H9 (cell line): ENCODE results near the gene TDRD9. TPM values are rescaled to one million over a fixed set of nuclear protein-coding genes. Genes with fewer than 3 reads are reported as not detected.

ENCODE experiments used
- DNase-seq: peaks from one replicate; pipeline ENCODE4 v3.0.0-alpha.2; 2017
- H2AFZ ChIP-seq: one replicate; pipeline ENCODE4 v1.6.1; 2013; ENCODE audit warnings: mild to moderate bottlenecking, low read length, control low read depth, moderate library complexity
- H2AK5ac ChIP-seq: 2 replicates; pipeline ENCODE4 v1.6.1; 2013; ENCODE audit warnings: low read length, control low read depth, mixed read lengths; ENCODE audit not compliant: insufficient read length
- H2BK120ac ChIP-seq: one replicate; pipeline ENCODE4 v1.6.1; 2013; ENCODE audit warnings: low read depth, mild to moderate bottlenecking, low read length, control low read depth, inconsistent platforms; ENCODE audit not compliant: poor library complexity, severe bottlenecking
- H2BK12ac ChIP-seq: 2 replicates; pipeline ENCODE4 v1.6.1; 2013; ENCODE audit warnings: low read length, control low read depth, mixed read lengths, low read depth; ENCODE audit not compliant: insufficient read length
- H2BK15ac ChIP-seq: 2 replicates; pipeline ENCODE4 v1.6.1; 2013; ENCODE audit warnings: low read depth, low read length, control low read depth
- H2BK20ac ChIP-seq: one replicate; pipeline ENCODE4 v1.6.1; 2013; ENCODE audit warnings: low read depth, mild to moderate bottlenecking, low read length, control low read depth, inconsistent platforms; ENCODE audit not compliant: poor library complexity, severe bottlenecking
- H2BK5ac ChIP-seq: 2 replicates; pipeline ENCODE4 v1.6.1; 2013; ENCODE audit warnings: low read length, control low read depth, mixed read lengths; ENCODE audit not compliant: insufficient read length
- H3K14ac ChIP-seq: 2 replicates; pipeline ENCODE4 v1.6.1; 2013; ENCODE audit warnings: low read length, control low read depth; ENCODE audit not compliant: insufficient read depth
- H3K18ac ChIP-seq: 2 replicates; pipeline ENCODE4 v1.6.1; 2013; ENCODE audit warnings: low read depth, mild to moderate bottlenecking, mixed read lengths, low read length, control low read depth; ENCODE audit not compliant: insufficient read length
- H3K23ac ChIP-seq: 2 replicates; pipeline ENCODE4 v1.6.1; 2013; ENCODE audit warnings: low read length, control low read depth, mixed read lengths, low read depth; ENCODE audit not compliant: insufficient read length
- H3K23me2 ChIP-seq: 2 replicates; pipeline ENCODE4 v1.6.1; 2013; ENCODE audit warnings: low read depth, mild to moderate bottlenecking, mixed read lengths, low read length, control low read depth; ENCODE audit not compliant: insufficient read length, poor library complexity, severe bottlenecking
- H3K27ac ChIP-seq: 2 replicates; pipeline ENCODE4 v1.5.1; 2013; ENCODE audit warnings: low read length, control low read depth, mixed read lengths, low read depth; ENCODE audit not compliant: insufficient read length
- H3K27me3 ChIP-seq: 2 replicates; pipeline ENCODE4 v1.6.1; 2013; ENCODE audit warnings: low read length, control low read depth, inconsistent platforms; ENCODE audit not compliant: insufficient read depth
- H3K4ac ChIP-seq: 2 replicates; pipeline ENCODE4 v1.6.1; 2013; ENCODE audit warnings: low read depth, mild to moderate bottlenecking, control low read depth, inconsistent platforms, low read length, moderate library complexity
- H3K4me1 ChIP-seq: 2 replicates; pipeline ENCODE4 v1.6.1; 2013; ENCODE audit warnings: low read length, control low read depth, inconsistent platforms; ENCODE audit not compliant: insufficient read depth
- H3K4me2 ChIP-seq: 2 replicates; pipeline ENCODE4 v1.6.1; 2013; ENCODE audit warnings: low read length, control low read depth, mixed read lengths; ENCODE audit not compliant: insufficient read length, insufficient read depth
- H3K56ac ChIP-seq: 2 replicates; pipeline ENCODE4 v1.6.1; 2013; ENCODE audit warnings: low read depth, mild to moderate bottlenecking, mixed read lengths, low read length, control low read depth; ENCODE audit not compliant: insufficient read length
- H3K79me1 ChIP-seq: 2 replicates; pipeline ENCODE4 v1.6.1; 2013; ENCODE audit warnings: low read depth, mild to moderate bottlenecking, moderate library complexity, low read length, control low read depth, inconsistent platforms; ENCODE audit not compliant: insufficient read depth, poor library complexity, severe bottlenecking
- H3K79me2 ChIP-seq: 2 replicates; pipeline ENCODE4 v1.6.1; 2013; ENCODE audit warnings: low read length, control low read depth, inconsistent platforms; ENCODE audit not compliant: insufficient read depth
- H3K9ac ChIP-seq: 2 replicates; pipeline ENCODE4 v1.6.1; 2013; ENCODE audit warnings: low read length, control low read depth, mixed read lengths; ENCODE audit not compliant: insufficient read length; ENCODE audit errors: extremely low read depth
- H3K9me3 ChIP-seq: one replicate; pipeline ENCODE4 v1.6.1; 2013; ENCODE audit warnings: low read depth, low read length, inconsistent platforms; ENCODE audit not compliant: control insufficient read depth
- H3T11ph ChIP-seq: one replicate; pipeline ENCODE4 v1.6.1; 2013; ENCODE audit warnings: mild to moderate bottlenecking, low read length, control low read depth, inconsistent platforms
- H4K20me1 ChIP-seq: one replicate; pipeline ENCODE4 v1.6.1; 2013; ENCODE audit not compliant: control insufficient read depth, insufficient read length, insufficient read depth
- H4K5ac ChIP-seq: 2 replicates; pipeline ENCODE4 v1.6.1; 2013; ENCODE audit warnings: low read depth, mild to moderate bottlenecking, mixed read lengths, low read length, control low read depth; ENCODE audit not compliant: insufficient read length
- H4K8ac ChIP-seq: replicated peaks from 2 replicates; pipeline ENCODE4 v1.6.1; 2013; ENCODE audit warnings: low read length, control low read depth, mixed read lengths, low read depth; ENCODE audit not compliant: insufficient read length
- H4K91ac ChIP-seq: 2 replicates; pipeline ENCODE4 v1.6.1; 2013; ENCODE audit warnings: low read depth, mild to moderate bottlenecking, moderate library complexity, mixed read lengths, low read length, control low read depth; ENCODE audit not compliant: insufficient read length
- H3K27ac Mint-ChIP-seq, 3 experiments: 2 replicates in 2 of 3; 3 replicates in 1 of 3; pipeline ENCODE4 v1.8.0; 2020 to 2021; ENCODE audit warnings: mixed read lengths in 3 of 3, mild to moderate bottlenecking in 1 of 3, moderate library complexity in 1 of 3
- H3K27me3 Mint-ChIP-seq: 2 replicates; pipeline ENCODE4 v1.8.0; 2021; ENCODE audit warnings: low read depth, mild to moderate bottlenecking, moderate library complexity, mixed read lengths
- H3K36me3 Mint-ChIP-seq, 3 experiments: 2 replicates in 2 of 3; 3 replicates in 1 of 3; pipeline ENCODE4 v1.8.0; 2020 to 2021; ENCODE audit warnings: low read depth in 3 of 3, mixed read lengths in 3 of 3; ENCODE audit not compliant: insufficient read depth in 1 of 3
- H3K4me1 Mint-ChIP-seq, 2 experiments: 2 replicates each; pipeline ENCODE4 v1.8.0; 2020; ENCODE audit warnings: mixed read lengths in 2 of 2
- H3K4me3 Mint-ChIP-seq, 2 experiments: 2 replicates in 1 of 2; 3 replicates in 1 of 2; pipeline ENCODE4 v1.8.0; 2020 to 2021; ENCODE audit warnings: mild to moderate bottlenecking in 2 of 2, mixed read lengths in 2 of 2, moderate library complexity in 1 of 2
- H3K9me3 Mint-ChIP-seq, 2 experiments: 2 replicates in 1 of 2; 3 replicates in 1 of 2; pipeline ENCODE4 v1.8.0; 2020; ENCODE audit warnings: mild to moderate bottlenecking in 2 of 2, mixed read lengths in 2 of 2, moderate library complexity in 1 of 2
- CTCF ChIP-seq: fragments of 200-600 bp; sonication (generic); conservative IDR thresholded peaks from 3 replicates; pipeline ENCODE4 v1.8.0; 2021; ENCODE audit warnings: antibody characterized with exemption, mild to moderate bottlenecking
- WGBS: extraction: QIAGEN DNeasy Blood & Tissue Kit; methylation state at CpG from one replicate; pipeline ENCODE4 v1.1.7; 2013; ENCODE audit warnings: missing lambda C conversion rate, low lambda C conversion rate, mixed read lengths; ENCODE audit not compliant: insufficient read length; ENCODE audit errors: extremely low coverage; 5-methylcytosine and 5-hydroxymethylcytosine counted together
- total RNA-seq: library from RNA; stranded (reverse); gene quantifications from 2 replicates; pipeline ENCODE4 v1.2.1, GENCODE V29; 2021

The TDRD9 gene
- total RNA-seq, 1 experiment from 2014 or later, result not detected

- H3K18ac ChIP-seq, result no peak overlapping the region
- H3K27ac ChIP-seq, result no peak overlapping the region
- no peak overlapping the region for H3K9ac ChIP-seq
- H3K79me2 ChIP-seq, result no peaks in the 10 kb centered on the region
- peak overlapping the region in 1 of 2 experiments; percentile 58; a peak in 1 of 5 replicates for H3K4me3 Mint-ChIP-seq
- H3K27me3 Mint-ChIP-seq, result no peaks in the 10 kb centered on the region
- no peak overlapping the region for H2BK5ac ChIP-seq
- H2AK5ac ChIP-seq, result no peak overlapping the region
- H3K36me3 Mint-ChIP-seq, result no peaks in the 10 kb centered on the region
- no peak overlapping the region for H2BK20ac ChIP-seq
- no peak for DNase-seq
- no peak overlapping the region for H3K23ac ChIP-seq
- no peak overlapping the region for H2BK15ac ChIP-seq
- no peaks in the 10 kb centered on the region for H3K79me1 ChIP-seq
- H4K20me1 ChIP-seq, result no peaks in the 10 kb centered on the region
- no peaks in the 10 kb centered on the region for H3K9me3 Mint-ChIP-seq
- H3K9me3 ChIP-seq, result no peaks in the 10 kb centered on the region
- H4K5ac ChIP-seq, result no peak overlapping the region
- no peak overlapping the region for H2BK12ac ChIP-seq
- no peak overlapping the region for H3K4ac ChIP-seq
- H3K4me2 ChIP-seq, result no peak overlapping the region
- peaks cover 14 to 16% of the 10 kb centered on the region in 2 experiments for H3K4me1 Mint-ChIP-seq
- no peak for TF ChIP-seq CTCF
- H3K27me3 ChIP-seq, result no peaks in the 10 kb centered on the region
- H4K91ac ChIP-seq, result no peak overlapping the region
- no peak overlapping the region for H4K8ac ChIP-seq
- H3K14ac ChIP-seq, result no peak overlapping the region
- no peak overlapping the region for H2AFZ ChIP-seq
- no peak overlapping the region for H3K56ac ChIP-seq
- no peak overlapping the region for H3T11ph ChIP-seq
- WGBS, result no CpG with 5 or more reads among the region's 23 CpGs
- no peak overlapping the region for H2BK120ac ChIP-seq
- no peaks in the 10 kb centered on the region for H3K23me2 ChIP-seq
- peaks cover 3% of the 10 kb centered on the region; the same call in 1 of the 2 replicates for H3K4me1 ChIP-seq
- H3K27ac Mint-ChIP-seq, result no peak overlapping the region; a peak in 1 of 7 replicates
Observed at GRCh38 chr14:103880348-103881267, 47.6 kb upstream of the TDRD9 start.
